GM21381 (cell line): ENCODE measurements around the gene ARMC9.

ENCODE experiments used
- ATAC-seq: cut with Tn5 transposase; IDR thresholded peaks from one replicate; pipeline ENCODE4 v1.9.1; 2021; ENCODE audit warnings: mild to moderate bottlenecking, moderate library complexity; ENCODE audit not compliant: unreplicated experiment

The ARMC9 gene

GRCh38 chr2:231306791-231307393 lies 108.5 kb downstream of the ARMC9 start:
- no peak for ATAC-seq

- no peak for ATAC-seq
Observed at GRCh38 chr2:231308219-231308618, 109.8 kb downstream of the ARMC9 start.

- no peak for ATAC-seq
Observed at GRCh38 chr2:231308631-231309428, 110.4 kb downstream of the ARMC9 start.

GRCh38 chr2:231312066-231312465 lies 113.6 kb downstream of the ARMC9 start:
- ATAC-seq: no peak

GRCh38 chr2:231315896-231316295 lies 117.5 kb downstream of the ARMC9 start:
- no peak for ATAC-seq

- no peak for ATAC-seq
Observed at GRCh38 chr2:231317579-231317978, 119.1 kb downstream of the ARMC9 start.

GRCh38 chr2:231318436-231318835 lies 120.0 kb downstream of the ARMC9 start:
- no peak for ATAC-seq

GRCh38 chr2:231318954-231319353 lies 120.5 kb downstream of the ARMC9 start:
- ATAC-seq: no peak

GRCh38 chr2:231319867-231320266 lies 121.4 kb downstream of the ARMC9 start:
- ATAC-seq: no peak

GRCh38 chr2:231321021-231321420 lies 122.6 kb downstream of the ARMC9 start:
- ATAC-seq: no peak

GRCh38 chr2:231321556-231322334 lies 123.3 kb downstream of the ARMC9 start:
- ATAC-seq: no peak

GRCh38 chr2:231323316-231323715 lies 124.9 kb downstream of the ARMC9 start:
- ATAC-seq: no peak

GRCh38 chr2:231325826-231326225 lies 127.4 kb downstream of the ARMC9 start:
- no peak for ATAC-seq

- no peak for ATAC-seq
Observed at GRCh38 chr2:231326404-231326803, 128.0 kb downstream of the ARMC9 start.

GRCh38 chr2:231330311-231330710 lies 131.9 kb downstream of the ARMC9 start:
- no peak for ATAC-seq

GRCh38 chr2:231331533-231331932 lies 133.1 kb downstream of the ARMC9 start:
- ATAC-seq: no peak

GRCh38 chr2:231332388-231332787 lies 134.0 kb downstream of the ARMC9 start:
- ATAC-seq: no peak

GRCh38 chr2:231332872-231333500 lies 134.6 kb downstream of the ARMC9 start:
- no peak for ATAC-seq

- ATAC-seq: no peak
Observed at GRCh38 chr2:231334179-231334930, 135.9 kb downstream of the ARMC9 start.

GRCh38 chr2:231334981-231335380 lies 136.6 kb downstream of the ARMC9 start:
- no peak for ATAC-seq

GRCh38 chr2:231335591-231335990 lies 137.2 kb downstream of the ARMC9 start:
- no peak for ATAC-seq
